ENCODE measurements around the gene PARP12. TPM values are rescaled to one million over a fixed set of nuclear protein-coding genes. Genes with fewer than 3 reads are reported as not detected.
A peak's percentile ranks its signal among the peaks of the same experiment; 100 is the strongest.

Gene PARP12
- total and polyA plus RNA-seq, 2 of the 8 experiments (the other 6 are each of a cell fraction or from before 2014, with no cell fraction given), result 9.0 to 21.5 TPM

- ChIA-PET POLR2A (ENCODE audit: partially characterized antibody) (no interaction called here), CTCF (ENCODE audit: partially characterized antibody) (interaction anchor here (0.6 to 1.3 kb wide), 2 partner anchors 18 to 492 kb away, joined by 4 read pairs; no protein-coding TSS in a partner anchor)
- H3K9me3 ChIP-seq (ENCODE audit: insufficient read depth in 2 of 2, low read depth in 1 of 2, low read length in 1 of 2), result no peaks in the 10 kb centered on the region
- H4K91ac ChIP-seq (replicated peaks; ENCODE audit: insufficient read length, low read length), result no peak overlapping the region
- H3K18ac ChIP-seq (ENCODE audit: extremely low read depth, low read length), result no peak overlapping the region
- H4K5ac ChIP-seq (ENCODE audit: insufficient read length, low read depth, low read length), result no peak overlapping the region
- H3K4ac ChIP-seq (replicated peaks; ENCODE audit: insufficient read length, low read depth, low read length), result no peak overlapping the region
- H2BK120ac ChIP-seq (replicated peaks; ENCODE audit: low read depth, low read length), result no peak overlapping the region
- peak overlapping the region in 1 of 2 experiments; percentile 77; a peak in 1 of 4 replicates for H3K4me2 ChIP-seq (ENCODE audit: insufficient read depth in 1 of 2, low read depth in 2 of 2, low read length in 2 of 2)
- FAIRE-seq (no peak), DNase-seq (ENCODE audit: low read depth in 1 of 2, low spot score in 2 of 2) (no peak)
- peaks cover 0 to 2% (median 0%) of the 10 kb centered on the region in 4 experiments; a peak in 2 of 7 replicates for H3K4me1 ChIP-seq (replicated peaks in 1 of 4; ENCODE audit: control insufficient read depth in 3 of 4, insufficient read depth in 4 of 4, low read length in 3 of 4)
- no peak overlapping the region for H3K9ac ChIP-seq (replicated peaks in 1 of 4; ENCODE audit: extremely low read depth in 1 of 4, low read depth in 3 of 4, low read length in 3 of 4)
- no peak overlapping the region for H2AK5ac ChIP-seq (ENCODE audit: low read depth, low read length)
- H3K14ac ChIP-seq (ENCODE audit: insufficient read length), result no peak overlapping the region
- no peaks in the 10 kb centered on the region for H3K79me2 ChIP-seq (ENCODE audit: control insufficient read depth in 1 of 2, insufficient read depth in 2 of 2, low read length in 2 of 2)
- H3K23ac ChIP-seq (ENCODE audit: insufficient read length), result no peak overlapping the region
- no peak overlapping the region for H3K56ac ChIP-seq (replicated peaks; ENCODE audit: insufficient read length, low read depth, low read length)
- 75% methylated on average over 2 of the region's 2 CpGs; no CpG with 5 or more reads in 1 of the 2 experiments for WGBS, 2 experiments (ENCODE audit: extremely low coverage in 1 of 2, insufficient coverage in 1 of 2, insufficient read length in 1 of 2, insufficient replicate concordance in 2 of 2, low coverage in 1 of 2, low lambda C conversion rate in 2 of 2, missing lambda C conversion rate in 1 of 2)
- H3K23me2 ChIP-seq (ENCODE audit: low read depth, low read length), result peaks cover 5% of the 10 kb centered on the region; the same call in 1 of the 2 replicates
- no peak for TF ChIP-seq HDAC6 (IDR thresholded peaks at IDR 0.05; ENCODE audit: low read depth, low read length)
- TF ChIP-seq POLR2AphosphoS5 (IDR thresholded peaks at IDR 0.05; ENCODE audit: low read depth, low read length), result no peak
- TF ChIP-seq HDAC2 (IDR thresholded peaks at IDR 0.05; ENCODE audit: borderline replicate concordance in 1 of 2, low read depth in 2 of 2, low read length in 2 of 2), result no peak
- TF ChIP-seq BACH1 (IDR thresholded peaks at IDR 0.05; ENCODE audit: low read length), result no peak
- TF ChIP-seq CTBP2 (IDR thresholded peaks at IDR 0.05; ENCODE audit: borderline replicate concordance, insufficient read depth, insufficient read length, low read length), result no peak
- no peak for TF ChIP-seq RBBP5 (IDR thresholded peaks at IDR 0.05; ENCODE audit: borderline replicate concordance, low read depth, low read length)
- no peak for TF ChIP-seq FOSL1 (IDR thresholded peaks at IDR 0.05; ENCODE audit: insufficient read depth, low read depth, low read length)
- TF ChIP-seq CHD1 (IDR thresholded peaks at IDR 0.05; ENCODE audit: low read depth, low read length), result no peak
- TF ChIP-seq TBP (IDR thresholded peaks at IDR 0.05; ENCODE audit: low read depth, low read length), result no peak
- TF ChIP-seq CBX8 (IDR thresholded peaks at IDR 0.05; ENCODE audit: borderline replicate concordance, low read depth, low read length), result no peak
- H4K20me1 ChIP-seq (replicated peaks in 1 of 2; ENCODE audit: control insufficient read depth in 1 of 2, insufficient read depth in 2 of 2, low read length in 2 of 2), result no peaks in the 10 kb centered on the region
- H3K27me3 ChIP-seq (replicated peaks in 1 of 4; ENCODE audit: control insufficient read depth in 3 of 4, extremely low read depth in 1 of 4, insufficient read depth in 3 of 4, low read length in 3 of 4), result peaks cover 0 to 29% (median 24%) of the 10 kb centered on the region in 4 experiments; a peak in 6 of 7 replicates
- H3K27ac ChIP-seq (ENCODE audit: low read depth, low read length), result no peak overlapping the region
- H2BK15ac ChIP-seq (ENCODE audit: low read length), result no peak overlapping the region; the same call in 1 of the 2 replicates
- no peak overlapping the region for H2BK12ac ChIP-seq (ENCODE audit: low read depth, low read length)
- no peak overlapping the region for H2AFZ ChIP-seq (ENCODE audit: low read length)
- H3K4me3 ChIP-seq (ENCODE audit: extremely low read depth in 1 of 4, insufficient read depth in 2 of 4, low read depth in 3 of 4, low read length in 4 of 4), result peak overlapping the region in 1 of 4 experiments; percentile 66; a peak in 2 of 8 replicates
- H2BK20ac ChIP-seq (ENCODE audit: low read length), result no peak overlapping the region
- no peak overlapping the region for H2BK5ac ChIP-seq (ENCODE audit: low read depth, low read length)
- H3K79me1 ChIP-seq (ENCODE audit: low read depth, low read length), result no peaks in the 10 kb centered on the region
- H4K8ac ChIP-seq (ENCODE audit: extremely low read depth, insufficient read depth, low read length), result no peak overlapping the region
- H3K36me3 ChIP-seq (ENCODE audit: control insufficient read depth in 2 of 4, insufficient read depth in 4 of 4, low read length in 3 of 4), result no peaks in the 10 kb centered on the region
Measured at GRCh38 chr7:140061607-140061930, 1.2 kb downstream of the PARP12 start.

Data from H1 (cell line).